CD4-positive, alpha-beta T cell treated with Interleukin-4 for 1 hour (primary cell): Measurements from ENCODE around the gene STXBP5L.
"Not testable (repeated sequence)": the region's sequence is repeated elsewhere in the genome, so short reads cannot be mapped to it uniquely, and the experiment has no call there.

Experiments used
- DNase-seq, 2 donors: peaks; one replicate each; pipeline ENCODE4 v3.0.0-alpha.2; 2020 to 2022

STXBP5L gene

DNA sequence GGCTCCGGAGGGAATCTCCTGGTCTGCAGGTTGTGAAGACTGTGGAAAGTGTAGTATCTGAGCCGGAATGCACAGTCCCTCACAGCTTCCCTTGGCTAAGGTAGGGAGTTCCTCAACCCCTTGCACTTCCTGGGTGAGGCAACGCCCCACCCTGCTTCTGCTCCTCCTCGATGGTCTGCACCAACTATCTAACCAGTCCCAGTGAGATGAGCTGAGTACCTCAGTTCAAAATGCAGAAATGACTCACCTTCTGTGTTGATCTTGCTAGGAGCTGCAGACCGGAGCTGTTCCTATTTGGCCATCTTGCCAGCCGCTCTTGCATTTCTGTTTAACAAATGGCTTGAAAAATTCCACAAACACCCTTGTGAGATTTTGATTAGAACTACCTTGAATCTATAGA lies 156.1 kb downstream of the STXBP5L start:
- DNase-seq: no peak

GRCh38 chr3:121072133-121072532 lies 164.1 kb downstream of the STXBP5L start:
- no peak for DNase-seq

- DNase-seq: no peak
Measured at GRCh38 chr3:121073011-121073410, 165.0 kb downstream of the STXBP5L start.

DNA sequence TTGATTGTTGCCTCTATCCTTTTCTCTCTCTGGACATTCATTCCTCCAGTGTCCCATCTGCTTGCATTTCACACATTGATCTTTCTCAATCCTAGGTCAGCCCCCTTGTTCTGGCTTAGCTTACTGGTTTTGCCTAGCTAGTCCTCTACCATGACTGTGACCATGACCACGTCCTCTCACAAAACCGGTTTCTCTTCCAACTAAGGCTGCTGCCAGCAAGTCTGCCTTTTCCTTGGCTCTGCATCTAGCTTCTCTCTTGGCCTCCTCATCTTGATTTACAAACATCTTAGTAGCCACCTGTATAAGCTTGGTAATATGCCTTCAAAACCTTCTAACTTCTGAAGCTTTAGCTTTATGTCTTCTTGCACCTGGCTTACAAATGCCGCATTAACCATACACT lies 167.2 kb downstream of the STXBP5L start:
- no peak for DNase-seq

DNA sequence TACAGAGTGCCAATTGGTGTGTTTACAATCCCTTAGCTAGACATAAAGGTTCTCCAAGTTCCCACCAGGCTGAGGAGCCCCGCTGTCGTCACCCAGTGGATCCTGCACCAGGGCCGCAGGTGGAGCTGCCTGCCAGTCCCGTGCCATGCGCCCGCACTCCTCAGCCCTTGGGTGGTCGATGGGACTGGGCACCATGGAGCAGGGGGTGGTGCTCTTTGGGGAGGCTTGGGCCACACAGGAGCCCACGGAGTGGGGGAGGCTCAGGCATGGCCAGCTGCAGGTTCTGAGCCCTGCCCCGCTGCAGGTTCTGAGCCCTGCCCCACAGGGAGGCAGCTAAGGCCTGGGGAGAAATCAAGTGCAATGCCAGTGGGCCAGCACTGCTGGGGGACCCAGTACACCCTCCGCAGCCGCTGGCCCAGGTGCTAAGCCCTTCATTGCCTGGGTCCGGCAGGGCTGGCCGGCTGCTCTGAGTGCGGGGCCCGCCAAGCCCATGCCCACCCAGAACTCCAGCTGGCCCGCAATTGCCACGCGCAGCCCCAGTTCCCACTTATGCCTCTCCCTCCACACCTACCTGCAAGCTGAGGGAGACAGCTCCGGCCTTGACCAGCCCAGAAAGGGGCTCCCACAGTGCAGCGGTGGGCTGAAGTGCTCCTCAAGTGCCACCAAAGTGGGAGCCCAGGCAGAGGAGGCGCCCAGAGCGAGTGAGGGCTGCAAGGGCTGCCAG lies 170.5 kb downstream of the STXBP5L start:
- not testable (repeated sequence) for DNase-seq

GRCh38 chr3:121096953-121097352 lies 188.9 kb downstream of the STXBP5L start:
- no peak for DNase-seq

DNA sequence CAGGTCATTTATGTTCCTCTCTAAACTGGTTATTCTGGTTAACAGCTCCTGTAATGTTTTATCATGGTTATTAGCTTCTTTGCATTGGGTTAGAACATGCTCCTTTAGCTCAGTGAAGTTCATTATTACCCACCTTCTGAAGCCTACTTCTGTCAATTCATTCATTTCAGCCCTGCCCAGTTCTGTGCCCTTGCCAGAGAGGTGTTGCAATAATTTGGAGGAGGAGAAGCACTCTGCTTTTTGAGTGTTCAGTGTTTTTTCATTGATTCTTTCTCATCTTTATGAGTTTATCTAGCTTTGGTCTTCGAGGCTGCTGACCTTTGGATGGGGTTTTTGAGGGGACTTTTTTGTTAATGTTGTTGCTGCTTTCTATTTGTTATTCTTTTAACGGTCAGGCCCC lies 203.1 kb downstream of the STXBP5L start:
- DNase-seq: not testable (repeated sequence)

- DNase-seq: no peak
Measured at GRCh38 chr3:121111914-121112612, 204.1 kb downstream of the STXBP5L start.

DNA sequence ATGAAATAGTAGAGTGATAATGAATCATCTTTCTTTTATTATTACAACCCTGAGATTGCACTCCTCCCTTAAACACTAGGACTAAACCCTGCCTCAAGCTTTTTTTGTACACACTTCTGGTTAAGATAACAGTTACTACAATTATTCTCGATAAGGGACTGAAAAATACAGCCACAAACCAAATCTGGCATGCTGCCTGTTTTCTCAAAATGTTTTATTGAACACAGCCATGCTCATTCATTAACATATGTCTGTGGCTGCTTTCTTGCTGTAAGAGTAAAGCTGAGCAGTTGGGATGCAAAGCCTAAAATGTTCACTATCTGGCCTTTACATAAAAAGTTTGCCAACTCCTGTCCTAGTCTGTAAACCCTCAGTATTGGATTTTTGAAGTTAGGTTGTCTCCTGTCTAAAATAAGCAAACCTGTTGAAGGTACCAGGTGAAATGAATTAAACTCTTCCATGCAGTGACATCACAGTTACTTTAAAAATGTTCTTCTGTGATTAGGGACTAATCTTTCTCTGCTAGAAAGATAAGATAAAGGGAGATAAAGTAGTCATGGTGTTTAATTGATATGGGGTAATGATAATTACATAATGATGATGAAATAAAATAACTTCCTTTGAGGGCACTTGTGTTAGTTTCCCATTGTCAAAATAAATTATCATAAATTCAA lies 218.2 kb downstream of the STXBP5L start:
- DNase-seq: no peak

- no peak for DNase-seq
Measured at GRCh38 chr3:121126707-121127035, 218.7 kb downstream of the STXBP5L start.

GRCh38 chr3:121152573-121152972 lies 244.6 kb downstream of the STXBP5L start:
- DNase-seq: no peak

- no peak for DNase-seq
Measured at GRCh38 chr3:121153851-121154250, 245.8 kb downstream of the STXBP5L start.

DNA sequence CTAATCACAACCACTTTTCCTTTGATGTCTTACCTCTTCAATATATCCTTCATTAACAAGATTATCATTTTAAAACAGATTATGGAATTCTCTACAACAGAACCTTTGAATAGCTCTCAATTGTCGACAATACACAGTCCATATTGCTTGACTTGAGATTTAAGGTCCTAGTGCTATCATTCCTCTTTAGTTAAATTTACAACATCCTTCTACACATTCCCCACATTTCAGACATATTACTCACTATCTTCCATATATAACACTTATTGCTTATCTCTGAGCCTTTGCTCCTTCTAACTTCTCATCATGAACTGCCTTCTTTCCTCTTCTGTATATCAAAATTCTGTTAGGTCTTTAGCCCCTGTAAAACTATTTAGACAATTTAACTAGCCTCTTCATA lies 247.0 kb downstream of the STXBP5L start:
- no peak for DNase-seq

DNA sequence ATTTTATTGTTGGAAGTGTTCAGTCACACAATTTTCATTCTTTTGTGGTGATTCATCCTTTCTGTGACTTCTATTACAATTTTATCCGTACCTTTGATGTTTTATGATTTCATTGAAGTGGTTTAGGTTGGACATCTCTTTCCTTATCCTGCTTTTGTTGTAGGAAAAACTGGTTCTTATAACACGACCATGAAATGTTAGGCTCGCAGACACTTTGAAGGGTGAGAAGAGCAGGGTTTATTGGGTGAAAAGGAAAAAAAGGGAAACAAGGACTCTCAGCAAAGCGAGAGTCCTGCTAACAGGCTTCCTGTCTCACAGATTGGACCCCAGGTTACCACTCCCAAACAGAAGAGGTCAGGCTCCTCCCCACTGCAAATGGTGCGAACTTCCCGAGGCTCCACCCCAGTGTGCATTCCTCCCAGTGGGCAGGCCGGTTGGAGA lies 257.4 kb downstream of the STXBP5L start:
- no peak for DNase-seq

- no peak for DNase-seq
Measured at GRCh38 chr3:121167374-121168139, 259.6 kb downstream of the STXBP5L start.

- no peak for DNase-seq
Measured at GRCh38 chr3:121175083-121175482, 267.1 kb downstream of the STXBP5L start.

DNA sequence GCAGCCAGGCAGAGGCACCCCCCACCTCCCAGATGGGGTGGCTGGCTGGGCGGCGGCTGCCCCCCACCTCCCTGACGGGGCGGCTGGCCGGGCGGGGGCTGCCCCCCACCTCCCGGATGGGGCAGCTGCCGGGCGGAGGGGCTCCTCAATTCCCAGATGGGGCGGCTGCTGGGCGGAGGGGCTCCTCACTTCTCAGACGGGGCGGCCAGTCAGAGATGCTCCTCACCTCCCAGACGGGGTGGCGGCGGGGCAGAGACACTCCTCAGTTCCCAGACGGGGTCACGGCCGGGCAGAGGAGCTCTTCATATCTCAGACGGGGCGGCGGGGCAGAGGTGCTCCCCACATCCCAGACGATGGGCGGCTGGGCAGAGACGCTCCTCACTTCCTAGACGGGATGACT lies 282.6 kb downstream of the STXBP5L start:
- not testable (repeated sequence) for DNase-seq

- no peak for DNase-seq
Measured at GRCh38 chr3:121202573-121202972, 294.6 kb downstream of the STXBP5L start.

- DNase-seq: no peak
Measured at GRCh38 chr3:121223116-121223515, 315.1 kb downstream of the STXBP5L start.

GRCh38 chr3:121228971-121229370 lies 321.0 kb downstream of the STXBP5L start:
- DNase-seq: no peak

GRCh38 chr3:121230194-121230593 lies 322.2 kb downstream of the STXBP5L start:
- DNase-seq: not testable (repeated sequence)

- DNase-seq: no peak
Measured at GRCh38 chr3:121231872-121232271, 323.9 kb downstream of the STXBP5L start.
